C4-2B (cell line): ENCODE data around the gene RAB31.

Experiments used
- ZFX ChIP-seq: fragments of 450-650 bp; IDR thresholded peaks from 2 replicates; pipeline ENCODE4 v1.6.1; 2017
- TF ChIP-seq, protein P1 (sequence below): fragments of 450-650 bp; conservative IDR thresholded peaks from 2 replicates; pipeline ENCODE4 v1.5.1; 2017; ENCODE audit warnings: mild to moderate bottlenecking

DNA sequence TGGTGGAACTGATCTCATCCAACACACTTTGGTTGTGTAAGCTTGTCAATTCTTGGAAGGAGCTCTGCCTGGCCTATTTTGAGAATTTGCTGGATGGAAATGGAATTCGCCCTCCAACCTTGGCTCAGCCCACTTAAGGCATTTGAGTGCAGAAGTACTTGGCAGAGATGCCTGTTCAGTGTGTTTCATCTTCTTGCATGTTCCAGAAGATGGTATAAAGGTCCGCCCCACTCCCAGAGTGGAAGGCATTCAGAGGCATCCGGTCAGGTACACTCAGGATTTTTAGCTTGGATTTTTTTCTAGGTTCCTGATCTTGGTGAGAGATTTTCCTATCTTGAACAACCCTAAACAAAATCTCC is 116.4 kb downstream of the RAB31 start:
- TF ChIP-seq, protein P1, sequence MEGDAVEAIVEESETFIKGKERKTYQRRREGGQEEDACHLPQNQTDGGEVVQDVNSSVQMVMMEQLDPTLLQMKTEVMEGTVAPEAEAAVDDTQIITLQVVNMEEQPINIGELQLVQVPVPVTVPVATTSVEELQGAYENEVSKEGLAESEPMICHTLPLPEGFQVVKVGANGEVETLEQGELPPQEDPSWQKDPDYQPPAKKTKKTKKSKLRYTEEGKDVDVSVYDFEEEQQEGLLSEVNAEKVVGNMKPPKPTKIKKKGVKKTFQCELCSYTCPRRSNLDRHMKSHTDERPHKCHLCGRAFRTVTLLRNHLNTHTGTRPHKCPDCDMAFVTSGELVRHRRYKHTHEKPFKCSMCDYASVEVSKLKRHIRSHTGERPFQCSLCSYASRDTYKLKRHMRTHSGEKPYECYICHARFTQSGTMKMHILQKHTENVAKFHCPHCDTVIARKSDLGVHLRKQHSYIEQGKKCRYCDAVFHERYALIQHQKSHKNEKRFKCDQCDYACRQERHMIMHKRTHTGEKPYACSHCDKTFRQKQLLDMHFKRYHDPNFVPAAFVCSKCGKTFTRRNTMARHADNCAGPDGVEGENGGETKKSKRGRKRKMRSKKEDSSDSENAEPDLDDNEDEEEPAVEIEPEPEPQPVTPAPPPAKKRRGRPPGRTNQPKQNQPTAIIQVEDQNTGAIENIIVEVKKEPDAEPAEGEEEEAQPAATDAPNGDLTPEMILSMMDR = no peak
- no peak for TF ChIP-seq ZFX
